ENCODE measurements around the gene EXOC1L. TPM values are rescaled to one million over a fixed set of nuclear protein-coding genes. Genes with fewer than 3 reads are reported as not detected.

Gene EXOC1L
- polyA plus RNA-seq, 2 of the 4 experiments (the other 2 are of a cell fraction) = not detected

GRCh38 chr4:55808186-55808585, 11.4 kb upstream of the EXOC1L start:
- H3K4me2 ChIP-seq = no peak overlapping the region
- no peak overlapping the region for H3K4me3 ChIP-seq
- ChIA-PET CTCF (no interaction called here), POLR2A (no interaction called here)
- H3K9me3 ChIP-seq = no peaks in the 10 kb centered on the region
- no peaks in the 10 kb centered on the region for H3K4me1 ChIP-seq
- FAIRE-seq (no peak), DNase-seq (ENCODE audit: low read depth in 1 of 2, low spot score in 1 of 2) (no peak), ATAC-seq (no peak)
- 0% methylated on average over 1 of the region's 2 CpGs for WGBS (ENCODE audit: missing lambda C conversion rate)
- TF ChIP-seq MAFK (IDR thresholded peaks at IDR 0.05; ENCODE audit: partially characterized antibody) (no peak), JUN (IDR thresholded peaks at IDR 0.05) (no peak), HOXB13 (CRISPR knock-in tag; IDR thresholded peaks at IDR 0.05; ENCODE audit: low read depth) (no peak), ZNF302 (CRISPR knock-in tag; IDR thresholded peaks at IDR 0.05) (no peak), CEBPB (IDR thresholded peaks at IDR 0.05) (no peak), ZFP36 (IDR thresholded peaks at IDR 0.05; ENCODE audit: borderline replicate concordance, partially characterized antibody) (no peak), FOSL2 (IDR thresholded peaks at IDR 0.05) (no peak), FOSL2 (CRISPR knock-in tag; IDR thresholded peaks at IDR 0.05) (no peak), SMC3 (IDR thresholded peaks at IDR 0.05) (no peak), E2F6 (IDR thresholded peaks at IDR 0.05; ENCODE audit: borderline replicate concordance, low read depth) (no peak), EHMT2 (IDR thresholded peaks at IDR 0.05; ENCODE audit: low read depth) (no peak), MAX (IDR thresholded peaks at IDR 0.05) (no peak), NR3C1 (IDR thresholded peaks at IDR 0.05) (no peak), HOXB5 (CRISPR knock-in tag; IDR thresholded peaks at IDR 0.05) (no peak), MAZ (IDR thresholded peaks at IDR 0.05; ENCODE audit: borderline replicate concordance, low read depth, low read length) (no peak), ZSCAN20 (CRISPR knock-in tag; IDR thresholded peaks at IDR 0.05) (no peak)
- H3K27ac ChIP-seq = no peak overlapping the region

- Histone ChIP-seq H3K4me2 (no peak overlapping the region), H3K4me1 (no peaks in the 10 kb centered on the region), H3K27ac (no peak overlapping the region), H3K9me3 (no peaks in the 10 kb centered on the region), H3K4me3 (no peak overlapping the region)
- 29% methylated on average over 5 of the region's 5 CpGs for WGBS (ENCODE audit: missing lambda C conversion rate)
- no peak for FAIRE-seq
- POLR2A ChIA-PET = no interaction called here
- TF ChIP-seq EHMT2 (IDR thresholded peaks at IDR 0.05; ENCODE audit: low read depth) (no peak), POLR2AphosphoS2 (conservative IDR thresholded peaks at IDR 0.05; ENCODE audit: low read length) (no peak), HEYL (CRISPR knock-in tag; IDR thresholded peaks at IDR 0.05) (no peak), CHD2 (IDR thresholded peaks at IDR 0.05; ENCODE audit: low read length, partially characterized antibody) (no peak), KDM5A (IDR thresholded peaks at IDR 0.05) (no peak), CBX2 (IDR thresholded peaks at IDR 0.05; ENCODE audit: borderline replicate concordance, low read depth) (no peak), FOSL2 (IDR thresholded peaks at IDR 0.05) (no peak), FOSL2 (CRISPR knock-in tag; IDR thresholded peaks at IDR 0.05) (no peak), HDAC2 (IDR thresholded peaks at IDR 0.05) (no peak), RARB (CRISPR knock-in tag; IDR thresholded peaks at IDR 0.05) (no peak), FOXS1 (CRISPR knock-in tag; IDR thresholded peaks at IDR 0.05) (no peak), EP300 (IDR thresholded peaks at IDR 0.05) (no peak), NPAS2 (CRISPR knock-in tag; IDR thresholded peaks at IDR 0.05; ENCODE audit: borderline replicate concordance) (no peak), RCOR1 (IDR thresholded peaks at IDR 0.05; ENCODE audit: low read depth, low read length) (no peak), HOXB5 (CRISPR knock-in tag; IDR thresholded peaks at IDR 0.05) (no peak), CBX8 (IDR thresholded peaks at IDR 0.05) (no peak), RNF2 (IDR thresholded peaks at IDR 0.05; ENCODE audit: borderline replicate concordance, low read depth) (no peak), SREBF2 (IDR thresholded peaks at IDR 0.05) (no peak)
- no peak for ATAC-seq
- DNase-seq (ENCODE audit: low read depth in 1 of 2, low spot score in 1 of 2) = no peak
- CTCF ChIA-PET = no interaction called here
Observed at GRCh38 chr4:55808632-55809031, 11.0 kb upstream of the EXOC1L start.

Data from A549 (cell line).